Measurements from ENCODE around the gene ARF1.

DNA sequence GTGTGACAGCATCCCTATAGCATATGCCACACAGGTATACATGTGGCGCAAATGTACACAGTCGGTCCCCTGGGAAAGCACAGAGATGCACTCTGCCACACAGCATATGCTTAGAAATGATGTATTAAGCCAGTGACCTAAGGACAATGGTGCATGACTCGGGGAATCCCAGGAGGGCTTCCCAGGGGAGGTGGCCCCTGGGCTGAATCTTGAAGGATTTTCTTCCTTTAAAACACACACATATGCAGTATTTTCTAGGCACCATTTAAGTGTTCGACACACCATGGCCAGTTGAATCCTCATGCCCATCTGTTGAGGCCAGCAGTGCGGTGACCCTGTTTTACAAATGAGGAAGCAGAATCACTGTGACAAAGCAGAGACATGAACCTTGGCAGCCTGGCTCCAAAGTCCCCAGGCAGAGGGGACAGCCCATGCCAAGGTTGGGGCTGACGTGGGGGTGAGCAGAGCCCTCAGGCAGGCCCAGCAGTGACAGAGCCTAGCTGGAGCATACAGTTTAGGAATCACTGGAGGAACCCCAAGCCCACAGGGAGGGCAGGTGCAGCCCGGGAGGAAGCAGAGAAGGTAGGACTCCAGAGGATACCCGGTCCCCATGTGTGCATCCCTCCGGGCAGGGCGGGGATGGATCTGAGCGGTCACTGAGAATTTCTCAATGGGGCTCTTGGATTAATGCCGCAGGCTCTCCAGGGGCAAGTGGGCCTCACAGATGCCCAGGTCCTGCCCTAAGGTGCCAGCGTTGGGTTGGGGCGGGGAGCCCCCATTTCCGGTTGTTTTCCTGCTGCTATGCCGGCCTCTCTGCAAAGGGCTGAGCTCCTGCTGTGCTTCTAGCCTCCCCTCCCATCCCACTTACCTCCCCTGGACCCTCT, 47.3 kb upstream of the ARF1 start:
- no peak for TF ChIP-seq EZH2 (IDR thresholded peaks at IDR 0.05)
- no peak for TF ChIP-seq POLR2AphosphoS5 (IDR thresholded peaks at IDR 0.05; ENCODE audit: borderline replicate concordance, low read depth, low read length)
- TF ChIP-seq FOXP2 (optimal IDR thresholded peaks at IDR 0.05; ENCODE audit: control extremely low read depth, extremely low read length, insufficient read depth), result no peak
